ENCODE data around the gene TBC1D22A. TPM values are rescaled to one million over a fixed set of nuclear protein-coding genes. Genes with fewer than 3 reads are reported as not detected.

The TBC1D22A gene
- total and polyA plus RNA-seq, 9 of the 15 experiments (the other 6 are each of a cell fraction or from before 2014, with no cell fraction given): 0.20 to 11.5 (median 5.2) TPM

DNA sequence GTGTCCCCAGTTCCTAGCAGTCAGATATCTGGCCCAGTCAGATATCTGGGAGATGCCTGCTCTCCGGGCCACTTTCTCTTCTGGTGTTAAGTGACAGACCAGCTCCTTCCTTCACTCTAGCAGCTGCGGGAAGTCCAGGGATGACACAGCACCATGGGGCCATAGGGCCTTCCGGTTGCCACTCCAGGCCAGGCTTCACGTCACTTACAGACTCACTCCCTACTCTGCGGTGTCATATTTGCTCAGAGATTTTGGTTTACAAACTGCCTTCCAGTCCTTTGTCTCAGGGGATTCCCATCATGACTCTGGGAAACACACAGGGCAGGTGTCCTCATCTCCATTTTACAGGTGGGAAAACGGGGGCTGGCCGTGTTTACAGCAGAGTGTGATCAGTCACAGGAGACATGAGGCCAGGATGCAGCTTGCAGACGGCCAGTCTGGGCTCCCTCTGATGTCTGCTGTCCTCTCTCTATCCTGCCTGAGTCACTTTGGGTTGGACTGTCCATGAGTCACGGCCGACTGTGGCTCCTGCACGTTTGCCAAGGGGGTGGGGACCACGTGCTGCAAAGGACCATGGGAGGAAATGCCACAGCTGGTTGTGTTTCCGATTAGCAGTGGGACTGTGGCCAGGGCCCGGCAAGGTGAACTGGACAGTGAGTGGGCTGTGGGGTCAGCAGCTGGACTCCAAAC, 8.2 kb upstream of the TBC1D22A start (continued):
- TF ChIP-seq SIN3A (IDR thresholded peaks at IDR 0.05; ENCODE audit: borderline replicate concordance in 2 of 2, control insufficient read depth in 1 of 2, low read depth in 2 of 2, low read length in 2 of 2): 0 out of 4 replicates have a peak, but pooled peaks of 1 of the 2 experiments have one; percentile 42
- TF ChIP-seq EHMT2 (IDR thresholded peaks at IDR 0.05): no peak
- TF ChIP-seq NR2C2 (CRISPR knock-in tag; IDR thresholded peaks at IDR 0.05): no peak
- peak; percentile 70 for TF ChIP-seq NR2C2 (tag; IDR thresholded peaks at IDR 0.05)
- no peak for TF ChIP-seq GTF2F1 (IDR thresholded peaks at IDR 0.05; ENCODE audit: low read depth, low read length)
- TF ChIP-seq ZNF584 (CRISPR knock-in tag; IDR thresholded peaks at IDR 0.05; ENCODE audit: low read depth): peak; percentile 60; the same call in 1 of the 2 replicates
- TF ChIP-seq RBM22 (IDR thresholded peaks at IDR 0.05; ENCODE audit: low read depth, low read length, poor library complexity, severe bottlenecking): no peak
- peak; percentile 84 for TF ChIP-seq DPF2 (IDR thresholded peaks at IDR 0.05)
- TF ChIP-seq YY1 (IDR thresholded peaks at IDR 0.05; ENCODE audit: borderline replicate concordance in 1 of 3, control insufficient read depth in 1 of 3, extremely low read depth in 1 of 3, insufficient read depth in 3 of 3, insufficient read length in 1 of 3, insufficient replicate concordance in 2 of 3, low read depth in 1 of 3, low read length in 2 of 3): peak in 1 of 3 experiments; percentile 4
- TF ChIP-seq CC2D1A (IDR thresholded peaks at IDR 0.05): no peak
- peak; percentile 57 for TF ChIP-seq RAD51 (IDR thresholded peaks at IDR 0.05; ENCODE audit: borderline replicate concordance, low read depth)
- TF ChIP-seq, protein P1, sequence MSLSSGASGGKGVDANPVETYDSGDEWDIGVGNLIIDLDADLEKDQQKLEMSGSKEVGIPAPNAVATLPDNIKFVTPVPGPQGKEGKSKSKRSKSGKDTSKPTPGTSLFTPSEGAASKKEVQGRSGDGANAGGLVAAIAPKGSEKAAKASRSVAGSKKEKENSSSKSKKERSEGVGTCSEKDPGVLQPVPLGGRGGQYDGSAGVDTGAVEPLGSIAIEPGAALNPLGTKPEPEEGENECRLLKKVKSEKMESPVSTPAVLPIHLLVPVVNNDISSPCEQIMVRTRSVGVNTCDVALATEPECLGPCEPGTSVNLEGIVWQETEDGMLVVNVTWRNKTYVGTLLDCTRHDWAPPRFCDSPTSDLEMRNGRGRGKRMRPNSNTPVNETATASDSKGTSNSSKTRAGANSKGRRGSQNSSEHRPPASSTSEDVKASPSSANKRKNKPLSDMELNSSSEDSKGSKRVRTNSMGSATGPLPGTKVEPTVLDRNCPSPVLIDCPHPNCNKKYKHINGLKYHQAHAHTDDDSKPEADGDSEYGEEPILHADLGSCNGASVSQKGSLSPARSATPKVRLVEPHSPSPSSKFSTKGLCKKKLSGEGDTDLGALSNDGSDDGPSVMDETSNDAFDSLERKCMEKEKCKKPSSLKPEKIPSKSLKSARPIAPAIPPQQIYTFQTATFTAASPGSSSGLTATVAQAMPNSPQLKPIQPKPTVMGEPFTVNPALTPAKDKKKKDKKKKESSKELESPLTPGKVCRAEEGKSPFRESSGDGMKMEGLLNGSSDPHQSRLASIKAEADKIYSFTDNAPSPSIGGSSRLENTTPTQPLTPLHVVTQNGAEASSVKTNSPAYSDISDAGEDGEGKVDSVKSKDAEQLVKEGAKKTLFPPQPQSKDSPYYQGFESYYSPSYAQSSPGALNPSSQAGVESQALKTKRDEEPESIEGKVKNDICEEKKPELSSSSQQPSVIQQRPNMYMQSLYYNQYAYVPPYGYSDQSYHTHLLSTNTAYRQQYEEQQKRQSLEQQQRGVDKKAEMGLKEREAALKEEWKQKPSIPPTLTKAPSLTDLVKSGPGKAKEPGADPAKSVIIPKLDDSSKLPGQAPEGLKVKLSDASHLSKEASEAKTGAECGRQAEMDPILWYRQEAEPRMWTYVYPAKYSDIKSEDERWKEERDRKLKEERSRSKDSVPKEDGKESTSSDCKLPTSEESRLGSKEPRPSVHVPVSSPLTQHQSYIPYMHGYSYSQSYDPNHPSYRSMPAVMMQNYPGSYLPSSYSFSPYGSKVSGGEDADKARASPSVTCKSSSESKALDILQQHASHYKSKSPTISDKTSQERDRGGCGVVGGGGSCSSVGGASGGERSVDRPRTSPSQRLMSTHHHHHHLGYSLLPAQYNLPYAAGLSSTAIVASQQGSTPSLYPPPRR (CRISPR knock-in tag; IDR thresholded peaks at IDR 0.05; ENCODE audit: borderline replicate concordance): no peak
- peak; percentile 69 for TF ChIP-seq RBFOX2 (IDR thresholded peaks at IDR 0.05; ENCODE audit: low read depth, low read length)
- TF ChIP-seq, protein P2, sequence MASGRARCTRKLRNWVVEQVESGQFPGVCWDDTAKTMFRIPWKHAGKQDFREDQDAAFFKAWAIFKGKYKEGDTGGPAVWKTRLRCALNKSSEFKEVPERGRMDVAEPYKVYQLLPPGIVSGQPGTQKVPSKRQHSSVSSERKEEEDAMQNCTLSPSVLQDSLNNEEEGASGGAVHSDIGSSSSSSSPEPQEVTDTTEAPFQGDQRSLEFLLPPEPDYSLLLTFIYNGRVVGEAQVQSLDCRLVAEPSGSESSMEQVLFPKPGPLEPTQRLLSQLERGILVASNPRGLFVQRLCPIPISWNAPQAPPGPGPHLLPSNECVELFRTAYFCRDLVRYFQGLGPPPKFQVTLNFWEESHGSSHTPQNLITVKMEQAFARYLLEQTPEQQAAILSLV (tag; IDR thresholded peaks at IDR 0.05): no peak
- TF ChIP-seq, protein P3, sequence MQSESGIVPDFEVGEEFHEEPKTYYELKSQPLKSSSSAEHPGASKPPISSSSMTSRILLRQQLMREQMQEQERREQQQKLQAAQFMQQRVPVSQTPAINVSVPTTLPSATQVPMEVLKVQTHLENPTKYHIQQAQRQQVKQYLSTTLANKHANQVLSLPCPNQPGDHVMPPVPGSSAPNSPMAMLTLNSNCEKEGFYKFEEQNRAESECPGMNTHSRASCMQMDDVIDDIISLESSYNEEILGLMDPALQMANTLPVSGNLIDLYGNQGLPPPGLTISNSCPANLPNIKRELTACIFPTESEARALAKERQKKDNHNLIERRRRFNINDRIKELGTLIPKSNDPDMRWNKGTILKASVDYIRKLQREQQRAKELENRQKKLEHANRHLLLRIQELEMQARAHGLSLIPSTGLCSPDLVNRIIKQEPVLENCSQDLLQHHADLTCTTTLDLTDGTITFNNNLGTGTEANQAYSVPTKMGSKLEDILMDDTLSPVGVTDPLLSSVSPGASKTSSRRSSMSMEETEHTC (IDR thresholded peaks at IDR 0.05): no peak

Measured in K562 (cell line).